H1 (cell line): ENCODE measurements around the gene SOCS7. TPM values are rescaled to one million over a fixed set of nuclear protein-coding genes. Genes with fewer than 3 reads are reported as not detected.

ENCODE experiments used
- CTCF ChIA-PET: fragments of 300-600 bp; sonication (Branson Sonifier 250); formaldehyde crosslinking; loops from one replicate; lab custom pipeline; 2021; ENCODE audit not compliant: partially characterized antibody; lab: Charles Lee
- POLR2A ChIA-PET: fragments of 300-600 bp; sonication (Branson Sonifier 250); formaldehyde crosslinking; loops from one replicate; lab custom pipeline; 2021; ENCODE audit warnings: inconsistent platforms; ENCODE audit not compliant: partially characterized antibody; lab: Charles Lee
- DNase-seq, 2 experiments: peaks; one replicate each; pipeline versions ENCODE4 v3.0.0 to v3.0.0-alpha.2; 2010 to 2022; ENCODE audit warnings: low spot score in 2 of 2, low read depth in 1 of 2, mixed read lengths in 1 of 2
- FAIRE-seq: peaks from 2 replicates; lab custom pipeline; 2011; peaks lifted over from hg19 to GRCh38; lab: Jason Lieb, UNC
- H2AFZ ChIP-seq: 2 replicates; pipeline ENCODE4 v1.8.1; 2012; ENCODE audit warnings: low read length, inconsistent platforms
- H2AK5ac ChIP-seq: 2 replicates; pipeline ENCODE4 v1.6.1; 2013; ENCODE audit warnings: low read depth, low read length
- H2BK120ac ChIP-seq: replicated peaks from 2 replicates; pipeline ENCODE3; 2013; ENCODE audit warnings: low read depth, low read length, inconsistent platforms
- H2BK12ac ChIP-seq: 2 replicates; pipeline ENCODE4 v1.6.1; 2013; ENCODE audit warnings: low read depth, low read length
- H2BK15ac ChIP-seq: 2 replicates; pipeline ENCODE4 v1.6.1; 2013; ENCODE audit warnings: low read length
- H2BK20ac ChIP-seq: 2 replicates; pipeline ENCODE4 v1.6.1; 2013; ENCODE audit warnings: low read length
- H2BK5ac ChIP-seq: 2 replicates; pipeline ENCODE4 v1.6.1; 2013; ENCODE audit warnings: low read depth, low read length
- H3K14ac ChIP-seq: 2 replicates; pipeline ENCODE4 v1.6.1; 2013; ENCODE audit warnings: inconsistent platforms; ENCODE audit not compliant: insufficient read length
- H3K18ac ChIP-seq: 2 replicates; pipeline ENCODE4 v1.6.1; 2013; ENCODE audit warnings: low read length; ENCODE audit errors: extremely low read depth
- H3K23ac ChIP-seq: 2 replicates; pipeline ENCODE4 v1.6.1; 2013; ENCODE audit warnings: inconsistent platforms; ENCODE audit not compliant: insufficient read length
- H3K23me2 ChIP-seq: 2 replicates; pipeline ENCODE4 v1.6.1; 2013; ENCODE audit warnings: low read depth, low read length
- H3K27ac ChIP-seq: 2 replicates; pipeline ENCODE4 v1.6.1; 2011; ENCODE audit warnings: low read depth, low read length, inconsistent platforms
- H3K27me3 ChIP-seq, 4 experiments: replicated peaks in 1 of 4; 1 replicate in 1 of 4; 2 replicates in 3 of 4; pipeline versions ENCODE4 v1.6.1 to v1.8.1; 2011 to 2013; ENCODE audit warnings: low read length in 3 of 4, mild to moderate bottlenecking in 3 of 4, inconsistent platforms in 2 of 4, mixed read lengths in 2 of 4, moderate library complexity in 1 of 4; ENCODE audit not compliant: control insufficient read depth in 3 of 4, insufficient read depth in 3 of 4; ENCODE audit errors: extremely low read depth in 1 of 4
- H3K36me3 ChIP-seq, 4 experiments: 2 replicates each; pipeline versions ENCODE4 v1.6.1 to v1.8.1; 2011 to 2013; ENCODE audit warnings: mild to moderate bottlenecking in 4 of 4, low read length in 3 of 4, moderate library complexity in 2 of 4, control low read depth in 1 of 4, inconsistent platforms in 1 of 4; ENCODE audit not compliant: insufficient read depth in 4 of 4, control insufficient read depth in 2 of 4
- H3K4ac ChIP-seq: replicated peaks from 2 replicates; pipeline ENCODE3; 2013; ENCODE audit warnings: low read length, low read depth, mixed read lengths, inconsistent platforms; ENCODE audit not compliant: insufficient read length
- H3K4me1 ChIP-seq, 4 experiments: replicated peaks in 1 of 4; 1 replicate in 1 of 4; 2 replicates in 3 of 4; pipeline versions ENCODE4 v1.6.1 to v1.8.1; 2011 to 2013; ENCODE audit warnings: low read length in 3 of 4, inconsistent platforms in 2 of 4, mixed read lengths in 1 of 4; ENCODE audit not compliant: insufficient read depth in 4 of 4, control insufficient read depth in 3 of 4
- H3K4me2 ChIP-seq, 2 experiments: 2 replicates each; pipeline versions ENCODE4 v1.6.1 to v1.8.1; 2011 to 2013; ENCODE audit warnings: low read depth in 2 of 2, low read length in 2 of 2, control low read depth in 1 of 2, inconsistent platforms in 1 of 2, mild to moderate bottlenecking in 1 of 2; ENCODE audit not compliant: insufficient read depth in 1 of 2
- H3K4me3 ChIP-seq, 4 experiments: fragments of 200-600, 300-600 bp in 1 of 4; sonication (generic), shearing (Covaris generic), sonication (Bioruptor Twin) in 1 of 4; 2 replicates each; pipeline versions ENCODE4 v1.5.1 to v1.8.1; 2011 to 2016; ENCODE audit warnings: low read length in 4 of 4, low read depth in 3 of 4, control low read depth in 2 of 4, inconsistent platforms in 2 of 4, mild to moderate bottlenecking in 2 of 4, mixed read lengths in 1 of 4, moderate library complexity in 1 of 4; ENCODE audit not compliant: insufficient read depth in 2 of 4; ENCODE audit errors: extremely low read depth in 1 of 4
- H3K56ac ChIP-seq: replicated peaks from 2 replicates; pipeline ENCODE3; 2013; ENCODE audit warnings: low read depth, mild to moderate bottlenecking, mixed read lengths, low read length, inconsistent platforms; ENCODE audit not compliant: insufficient read length
- H3K79me1 ChIP-seq: 2 replicates; pipeline ENCODE4 v1.6.1; 2013; ENCODE audit warnings: low read depth, low read length, control low read depth
- H3K79me2 ChIP-seq, 2 experiments: 2 replicates each; pipeline versions ENCODE4 v1.6.1 to v1.8.1; 2012 to 2013; ENCODE audit warnings: low read length in 2 of 2, mild to moderate bottlenecking in 2 of 2, inconsistent platforms in 1 of 2; ENCODE audit not compliant: insufficient read depth in 2 of 2, control insufficient read depth in 1 of 2
- H3K9ac ChIP-seq, 4 experiments: replicated peaks in 1 of 4; 1 replicate in 1 of 4; 2 replicates in 3 of 4; pipeline versions ENCODE4 v1.6.1 to v1.8.1; 2011 to 2013; ENCODE audit warnings: low read depth in 3 of 4, low read length in 3 of 4, control low read depth in 2 of 4, mild to moderate bottlenecking in 2 of 4, moderate library complexity in 2 of 4, inconsistent platforms in 1 of 4; ENCODE audit errors: extremely low read depth in 1 of 4
- H3K9me3 ChIP-seq, 2 experiments: 2 replicates each; pipeline versions ENCODE4 v1.6.1 to v1.8.1; 2012 to 2013; ENCODE audit warnings: mild to moderate bottlenecking in 2 of 2, moderate library complexity in 2 of 2, control low read depth in 1 of 2, inconsistent platforms in 1 of 2, low read depth in 1 of 2, low read length in 1 of 2, mixed read lengths in 1 of 2; ENCODE audit not compliant: insufficient read depth in 2 of 2
- H4K20me1 ChIP-seq, 2 experiments: replicated peaks in 1 of 2; 2 replicates each; pipeline versions ENCODE3 to v1.8.1; 2011 to 2013; ENCODE audit warnings: inconsistent platforms in 2 of 2, low read length in 2 of 2, mild to moderate bottlenecking in 1 of 2; ENCODE audit not compliant: insufficient read depth in 2 of 2, control insufficient read depth in 1 of 2
- H4K5ac ChIP-seq: 2 replicates; pipeline ENCODE4 v1.6.1; 2013; ENCODE audit warnings: low read length, low read depth, mixed read lengths, inconsistent platforms; ENCODE audit not compliant: insufficient read length
- H4K8ac ChIP-seq: 2 replicates; pipeline ENCODE4 v1.8.0; 2013; ENCODE audit warnings: mild to moderate bottlenecking, moderate library complexity, low read length, inconsistent platforms; ENCODE audit not compliant: insufficient read depth; ENCODE audit errors: extremely low read depth
- H4K91ac ChIP-seq: replicated peaks from 2 replicates; pipeline ENCODE3; 2013; ENCODE audit warnings: low read length, mixed read lengths, inconsistent platforms; ENCODE audit not compliant: insufficient read length
- SIRT6 ChIP-seq: IDR thresholded peaks from one replicate; pipeline ENCODE4 v1.7.1; 2012; ENCODE audit warnings: low read length, inconsistent platforms
- TCF12 ChIP-seq: IDR thresholded peaks from 2 replicates; pipeline ENCODE4 v1.6.1; 2011; ENCODE audit warnings: low read depth, mild to moderate bottlenecking, low read length
- whole genome bisulfite sequencing, 2 experiments: shearing (Covaris generic) in 1 of 2; methylation state at CpG; one replicate each; pipeline versions ENCODE4 v1.1.6 to v1.1.7; 2013 to 2015; ENCODE audit warnings: low lambda C conversion rate in 2 of 2, mixed read lengths in 2 of 2, inconsistent platforms in 1 of 2, low coverage in 1 of 2, missing lambda C conversion rate in 1 of 2; ENCODE audit not compliant: insufficient replicate concordance in 2 of 2, insufficient coverage in 1 of 2, insufficient read length in 1 of 2; ENCODE audit errors: extremely low coverage in 1 of 2, missing lambda C conversion rate in 1 of 2; 5-methylcytosine and 5-hydroxymethylcytosine counted together
- polyA plus RNA-seq, 7 experiments: library from polyadenylated mRNA; depleted of rRNA in 3 of 7; stranded (reverse) in 5 of 7; unstranded in 2 of 7; fragments of >200 nt in 5 of 7; fragments of 200-250 nt in 2 of 7; gene quantifications; 1 replicate in 5 of 7; 2 replicates in 1 of 7; 4 replicates in 1 of 7; pipeline versions ENCODE4 v1.2.1 to v1.2.3, GENCODE V29; 2011 to 2013; ENCODE audit warnings: missing spikeins in 2 of 7, mixed read lengths in 2 of 7
- total RNA-seq: library from RNA; stranded (reverse); fragmentation: NEBNext Ultra II Directional; extraction: Animal tissue kit (Norgen Biotek cat#: 25700); gene quantifications from 2 replicates; pipeline ENCODE4 v1.2.1, GENCODE V29; 2021

SOCS7 gene
- total and polyA plus RNA-seq, 2 of the 8 experiments (the other 6 are each of a cell fraction or from before 2014, with no cell fraction given), result 13.5 to 26.9 TPM

GRCh38 chr17:38441429-38442061 is 89.9 kb downstream of the SOCS7 start:
- peak overlapping the region; percentile 37 to 56 for H3K4me2 ChIP-seq

More at GRCh38 chr17:38441429-38442061, 89.9 kb downstream of the SOCS7 start:
- H3K79me2 ChIP-seq, result peaks cover 0 to 73% of the 10 kb centered on the region in 2 experiments; a peak in 2 of 4 replicates
- no peak for DNase-seq
- peak overlapping the region; percentile 70 for H3K56ac ChIP-seq
- ChIA-PET POLR2A (interaction anchor here (0.9 to 10.5 kb wide), 10 partner anchors 9 to 66 kb away, joined by 3 to 107 read pairs (median 8); partner anchors contain the start of gene ARHGAP23), CTCF (interaction anchor here (0.6 to 12.9 kb wide), 18 partner anchors 9 to 255 kb away, joined by 3 to 204 read pairs (median 4); partner anchors contain the start of gene ARHGAP23)
- no peak overlapping the region for H2BK15ac ChIP-seq
- H3K4me1 ChIP-seq, result peaks cover 3 to 41% (median 22%) of the 10 kb centered on the region in 4 experiments
- FAIRE-seq, result no peak
- H4K91ac ChIP-seq, result peak overlapping the region; percentile 82
- H2AFZ ChIP-seq, result no peak overlapping the region
- no peak overlapping the region for H2BK120ac ChIP-seq
- H3K27me3 ChIP-seq, result no peaks in the 10 kb centered on the region
- H3K23ac ChIP-seq, result no peak overlapping the region
- no peak overlapping the region for H3K9ac ChIP-seq
- H4K5ac ChIP-seq, result peak overlapping the region; percentile 41
- peak overlapping the region; percentile 95 for H2BK5ac ChIP-seq
- peak overlapping the region; percentile 92 for H2BK12ac ChIP-seq
- no peaks in the 10 kb centered on the region for H3K9me3 ChIP-seq
- no peaks in the 10 kb centered on the region for H3K23me2 ChIP-seq
- peaks cover 0 to 3% of the 10 kb centered on the region in 2 experiments for H4K20me1 ChIP-seq
- H3K27ac ChIP-seq, result peak overlapping the region; percentile 61
- peak overlapping the region; percentile 97 for H2AK5ac ChIP-seq
- H3K14ac ChIP-seq, result no peak overlapping the region
- no peaks in the 10 kb centered on the region for H3K36me3 ChIP-seq
- H3K79me1 ChIP-seq, result peaks cover 10% of the 10 kb centered on the region
- peak overlapping the region; percentile 73 for H3K4ac ChIP-seq
- peak overlapping the region in 1 of 4 experiments; percentile 34; a peak in 3 of 8 replicates for H3K4me3 ChIP-seq
- WGBS, 2 experiments, result 57% methylated on average over 8 of the region's 9 CpGs; no CpG with 5 or more reads in 1 of the 2 experiments
- TF ChIP-seq TCF12 (0 out of 2 replicates have a peak, but pooled peaks have one; percentile 1), SIRT6 (no peak)
- TF ChIP-seq, all 59 proteins: peak for 1
- Histone ChIP-seq H3K18ac (peak overlapping the region; percentile 84), H4K8ac (no peak overlapping the region), H2BK20ac (peak overlapping the region; percentile 92)
